Hepatocyte (in vitro differentiated cells): Measurements from ENCODE around the gene ZNF628. TPM values are rescaled to one million over a fixed set of nuclear protein-coding genes. Genes with fewer than 3 reads are reported as not detected.
"Not testable (repeated sequence)": the region's sequence is repeated elsewhere in the genome, so short reads cannot be mapped to it uniquely, and the experiment has no call there.

Experiments
- DNase-seq: peaks from one replicate; pipeline ENCODE4 v3.0.0-alpha.2; 2016; ENCODE audit warnings: low spot score
- H2AFZ ChIP-seq: fragments of 200-600 bp; sonication (generic); 2 replicates; pipeline ENCODE4 v1.6.0; 2016; ENCODE audit warnings: antibody characterized with exemption, mild to moderate bottlenecking
- H3K27ac ChIP-seq: fragments of 200-600 bp; sonication (generic); 2 replicates; pipeline ENCODE4 v1.5.1; 2016; ENCODE audit warnings: mild to moderate bottlenecking
- H3K27me3 ChIP-seq: fragments of 200-600 bp; sonication (generic); 2 replicates; pipeline ENCODE4 v1.6.1; 2016
- H3K36me3 ChIP-seq: fragments of 200-600 bp; sonication (generic); replicated peaks from 2 replicates; pipeline ENCODE4 v1.5.1; 2016; ENCODE audit warnings: low read depth; ENCODE audit not compliant: insufficient read depth
- H3K4me1 ChIP-seq: fragments of 200-600 bp; sonication (generic); 2 replicates; pipeline ENCODE4 v1.5.1; 2016; ENCODE audit warnings: mild to moderate bottlenecking, moderate library complexity; ENCODE audit not compliant: insufficient read depth
- H3K4me2 ChIP-seq: fragments of 200-600 bp; sonication (generic); 2 replicates; pipeline ENCODE4 v1.6.0; 2016
- H3K4me3 ChIP-seq: fragments of 200-600 bp; sonication (generic); 2 replicates; pipeline ENCODE4 v1.5.1; 2016; ENCODE audit warnings: mild to moderate bottlenecking
- H3K79me2 ChIP-seq: fragments of 200-600 bp; sonication (generic); 2 replicates; pipeline ENCODE4 v1.6.0; 2017; ENCODE audit warnings: mild to moderate bottlenecking
- H3K9me2 ChIP-seq: fragments of 200-600 bp; sonication (generic); replicated peaks from 2 replicates; pipeline ENCODE4 v1.6.0; 2017; ENCODE audit warnings: mild to moderate bottlenecking; ENCODE audit not compliant: insufficient read depth
- H3K9me3 ChIP-seq: fragments of 200-600 bp; sonication (generic); 2 replicates; pipeline ENCODE4 v1.5.1; 2016; ENCODE audit warnings: low read depth, mild to moderate bottlenecking
- H4K20me1 ChIP-seq: fragments of 200-600 bp; sonication (generic); 2 replicates; pipeline ENCODE4 v1.6.0; 2016; ENCODE audit warnings: mild to moderate bottlenecking; ENCODE audit not compliant: insufficient read depth, poor library complexity, severe bottlenecking
- EZH2 ChIP-seq: fragments of 200-600 bp; sonication (generic); IDR thresholded peaks from 2 replicates; pipeline ENCODE4 v1.6.1; 2016; ENCODE audit warnings: antibody characterized with exemption, mild to moderate bottlenecking, borderline replicate concordance
- EZH2phosphoT487 ChIP-seq: fragments of 200-600 bp; sonication (generic); IDR thresholded peaks from one replicate; pipeline ENCODE4 v1.6.1; 2018; ENCODE audit warnings: antibody characterized with exemption, mild to moderate bottlenecking, low read depth, moderate library complexity; ENCODE audit not compliant: unreplicated experiment, severe bottlenecking
- WGBS: methylation state at CpG from one replicate; pipeline ENCODE4 v1.1.6; 2016; ENCODE audit warnings: low lambda C conversion rate; ENCODE audit errors: missing lambda C conversion rate; 5-methylcytosine and 5-hydroxymethylcytosine counted together
- polyA plus RNA-seq: library from polyadenylated mRNA; unstranded; fragments of >200 nt; fragmentation: Nextera tagmentation; extraction: Ambion mirVana; gene quantifications from 2 replicates; pipeline ENCODE4 v1.2.1, GENCODE V29; 2016
- total RNA-seq: library from RNA; depleted of rRNA; stranded (reverse); fragments of >200 nt; gene quantifications from 2 replicates; pipeline ENCODE4 v1.2.3, GENCODE V29; 2014
- TF ChIP-seq, protein P1 (sequence below): fragments of 200-600 bp; sonication (generic); IDR thresholded peaks from 2 replicates; pipeline ENCODE4 v1.5.1; 2016; ENCODE audit warnings: antibody characterized with exemption, mild to moderate bottlenecking; ENCODE audit not compliant: poor library complexity

ZNF628 gene
- total and polyA plus RNA-seq, 2 experiments from 2014 or later = 1.2 to 4.7 TPM

DNA sequence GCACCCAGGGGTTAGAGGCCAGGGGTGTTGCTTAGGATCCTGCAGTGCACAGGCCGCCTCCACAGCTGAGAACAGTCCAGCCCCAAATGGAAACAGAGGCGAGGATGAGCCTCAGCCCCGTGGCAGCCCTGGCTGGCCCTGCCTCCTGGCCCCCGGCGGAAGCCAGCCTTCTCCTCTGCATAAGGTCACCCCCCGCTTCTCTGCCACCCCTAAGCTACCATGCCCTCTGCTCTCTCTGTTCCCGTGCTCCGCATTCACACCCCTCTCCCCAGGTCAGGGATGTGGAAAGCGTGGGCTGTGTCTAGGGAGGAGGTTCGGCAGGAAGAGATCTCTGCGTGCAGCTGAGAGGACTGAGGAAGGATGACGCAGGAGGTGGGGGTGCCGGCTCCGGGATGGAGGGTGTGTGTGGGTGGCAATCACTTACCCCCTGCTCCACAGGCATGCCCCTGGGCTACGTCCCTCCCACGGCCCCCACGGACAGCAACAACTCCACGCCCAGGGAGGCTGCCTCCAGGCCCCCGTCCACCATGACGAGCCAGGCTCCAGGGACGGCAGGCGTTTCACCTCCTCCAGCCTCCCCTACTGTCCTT lies 17.9 kb downstream of the ZNF628 start:
- no peak overlapping the region for H3K4me2 ChIP-seq
- H3K9me3 ChIP-seq = no peaks in the 10 kb centered on the region
- H3K9me2 ChIP-seq = no peaks in the 10 kb centered on the region
- H3K4me3 ChIP-seq = no peak overlapping the region
- no peaks in the 10 kb centered on the region for H3K79me2 ChIP-seq
- H4K20me1 ChIP-seq = no peaks in the 10 kb centered on the region
- peaks cover 10% of the 10 kb centered on the region for H3K27me3 ChIP-seq
- no peak for DNase-seq
- WGBS = 77% methylated on average over 21 of the region's 22 CpGs
- H3K36me3 ChIP-seq = no peaks in the 10 kb centered on the region
- TF ChIP-seq EZH2 (no peak), EZH2phosphoT487 (no peak)
- TF ChIP-seq, protein P1, sequence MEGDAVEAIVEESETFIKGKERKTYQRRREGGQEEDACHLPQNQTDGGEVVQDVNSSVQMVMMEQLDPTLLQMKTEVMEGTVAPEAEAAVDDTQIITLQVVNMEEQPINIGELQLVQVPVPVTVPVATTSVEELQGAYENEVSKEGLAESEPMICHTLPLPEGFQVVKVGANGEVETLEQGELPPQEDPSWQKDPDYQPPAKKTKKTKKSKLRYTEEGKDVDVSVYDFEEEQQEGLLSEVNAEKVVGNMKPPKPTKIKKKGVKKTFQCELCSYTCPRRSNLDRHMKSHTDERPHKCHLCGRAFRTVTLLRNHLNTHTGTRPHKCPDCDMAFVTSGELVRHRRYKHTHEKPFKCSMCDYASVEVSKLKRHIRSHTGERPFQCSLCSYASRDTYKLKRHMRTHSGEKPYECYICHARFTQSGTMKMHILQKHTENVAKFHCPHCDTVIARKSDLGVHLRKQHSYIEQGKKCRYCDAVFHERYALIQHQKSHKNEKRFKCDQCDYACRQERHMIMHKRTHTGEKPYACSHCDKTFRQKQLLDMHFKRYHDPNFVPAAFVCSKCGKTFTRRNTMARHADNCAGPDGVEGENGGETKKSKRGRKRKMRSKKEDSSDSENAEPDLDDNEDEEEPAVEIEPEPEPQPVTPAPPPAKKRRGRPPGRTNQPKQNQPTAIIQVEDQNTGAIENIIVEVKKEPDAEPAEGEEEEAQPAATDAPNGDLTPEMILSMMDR = no peak
- no peak overlapping the region for H3K27ac ChIP-seq
- no peaks in the 10 kb centered on the region for H3K4me1 ChIP-seq
- no peak overlapping the region for H2AFZ ChIP-seq

DNA sequence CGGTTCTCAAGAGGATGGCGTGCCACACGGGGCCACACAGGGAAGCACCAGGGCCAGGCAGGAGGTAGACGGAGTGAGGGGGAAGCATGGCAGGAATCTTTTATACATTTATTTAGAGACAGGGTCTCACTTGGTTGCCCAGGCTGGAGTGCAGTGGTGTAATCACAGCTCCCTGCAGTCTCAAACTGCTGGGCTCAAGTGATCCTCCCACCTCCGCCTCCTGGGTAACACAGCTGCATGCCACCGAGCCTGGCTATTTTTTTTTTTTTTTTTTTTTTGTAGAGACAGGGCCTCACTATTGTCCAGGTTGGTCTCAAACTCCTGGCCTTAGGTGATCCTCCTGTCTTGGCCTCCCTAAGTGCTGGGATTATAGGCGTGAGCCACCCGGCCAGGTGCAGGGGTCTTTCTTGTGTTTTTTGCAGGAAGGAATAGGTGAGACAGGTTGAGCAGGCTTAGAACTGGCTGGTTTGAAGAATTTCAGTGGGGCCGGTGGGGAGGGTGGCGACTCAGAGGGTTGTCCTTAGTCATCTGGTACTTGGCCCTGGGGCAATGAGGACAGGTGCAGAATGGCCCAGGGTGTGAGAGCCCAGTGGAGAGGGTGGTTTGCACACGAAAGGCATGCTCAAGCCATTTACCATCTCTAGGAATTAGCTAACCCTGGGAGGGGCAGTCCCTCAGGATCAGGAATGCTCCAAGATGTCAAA lies 19.4 kb downstream of the ZNF628 start:
- H3K79me2 ChIP-seq = no peaks in the 10 kb centered on the region
- no peaks in the 10 kb centered on the region for H3K9me3 ChIP-seq
- H3K27me3 ChIP-seq = peaks cover 10% of the 10 kb centered on the region
- no peak for TF ChIP-seq EZH2phosphoT487
- TF ChIP-seq, protein P1 = no peak
- no peak for TF ChIP-seq EZH2
- H3K4me3 ChIP-seq = no peak overlapping the region
- no peaks in the 10 kb centered on the region for H3K9me2 ChIP-seq
- H3K4me1 ChIP-seq = no peaks in the 10 kb centered on the region
- DNase-seq = no peak
- no peak overlapping the region for H2AFZ ChIP-seq
- H3K36me3 ChIP-seq = no peaks in the 10 kb centered on the region
- H3K27ac ChIP-seq = no peak overlapping the region
- H4K20me1 ChIP-seq = no peaks in the 10 kb centered on the region
- H3K4me2 ChIP-seq = no peak overlapping the region
- 70% methylated on average over 11 of the region's 11 CpGs for WGBS

DNA sequence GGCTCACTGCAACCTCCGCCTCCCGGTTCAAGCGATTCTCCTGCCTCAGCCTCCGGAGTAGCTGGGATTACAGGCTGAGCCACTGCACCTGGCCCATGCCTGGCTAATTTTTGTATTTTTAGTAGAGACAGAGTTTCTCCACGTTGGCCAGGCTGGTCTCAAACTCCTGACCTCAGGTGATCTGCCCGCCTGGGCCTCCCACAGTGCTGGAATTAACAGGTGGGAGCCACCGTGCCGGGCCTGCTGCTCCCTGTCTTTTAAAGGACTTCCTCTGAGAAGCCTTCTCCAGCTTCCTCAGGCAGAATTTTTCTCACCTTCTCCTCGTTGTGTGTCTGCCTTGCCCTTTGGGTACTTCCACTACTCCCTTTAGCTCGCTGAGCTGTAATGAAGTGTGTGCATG lies 20.4 kb downstream of the ZNF628 start:
- 71% methylated on average over 10 of the region's 10 CpGs for WGBS

DNA sequence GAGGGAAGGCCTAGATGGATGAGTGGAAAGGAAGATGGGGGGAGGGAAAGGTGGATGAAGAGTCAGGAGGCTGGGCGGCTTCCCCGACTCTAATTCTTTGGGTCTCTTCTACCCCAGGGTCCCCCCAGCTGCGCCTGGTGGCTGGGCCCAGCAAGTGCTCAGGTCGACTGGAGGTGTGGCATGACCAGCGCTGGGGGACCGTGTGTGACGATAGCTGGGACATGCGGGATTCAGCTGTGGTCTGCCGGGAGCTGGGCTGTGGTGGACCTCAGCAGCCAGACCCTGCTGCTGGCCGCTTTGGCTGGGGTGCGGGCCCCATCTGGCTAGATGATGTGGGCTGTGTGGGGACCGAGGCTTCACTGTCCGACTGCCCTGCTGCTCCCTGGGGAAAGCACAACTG lies 21.3 kb downstream of the ZNF628 start:
- Histone ChIP-seq H4K20me1 (no peaks in the 10 kb centered on the region), H3K9me2 (no peaks in the 10 kb centered on the region), H3K4me3 (no peak overlapping the region), H3K4me1 (no peaks in the 10 kb centered on the region), H3K27me3 (peaks cover 3% of the 10 kb centered on the region), H3K36me3 (no peaks in the 10 kb centered on the region), H3K9me3 (no peaks in the 10 kb centered on the region), H3K27ac (no peak overlapping the region), H3K4me2 (no peak overlapping the region), H2AFZ (no peak overlapping the region), H3K79me2 (no peaks in the 10 kb centered on the region)
- 88% methylated on average over 13 of the region's 13 CpGs for WGBS
- no peak for DNase-seq
- TF ChIP-seq, protein P1 = no peak
- no peak for TF ChIP-seq EZH2
- no peak for TF ChIP-seq EZH2phosphoT487

More for the DNA sequence above, 20.4 kb downstream of the ZNF628 start:
- not testable (repeated sequence) for H3K79me2 ChIP-seq, DNase-seq, H3K4me2 ChIP-seq, H2AFZ ChIP-seq, H4K20me1 ChIP-seq, H3K27ac ChIP-seq, H3K9me3 ChIP-seq, H3K4me1 ChIP-seq, H3K9me2 ChIP-seq, H3K4me3 ChIP-seq, H3K36me3 ChIP-seq, H3K27me3 ChIP-seq
